ENCODE results near the gene LRRN4CL. TPM values are rescaled to one million over a fixed set of nuclear protein-coding genes. Genes with fewer than 3 reads are reported as not detected.
A peak's percentile ranks its signal among the peaks of the same experiment; 100 is the strongest.

The LRRN4CL gene
- total RNA-seq, 1 donor from 2014 or later = 0.44 TPM

DNA sequence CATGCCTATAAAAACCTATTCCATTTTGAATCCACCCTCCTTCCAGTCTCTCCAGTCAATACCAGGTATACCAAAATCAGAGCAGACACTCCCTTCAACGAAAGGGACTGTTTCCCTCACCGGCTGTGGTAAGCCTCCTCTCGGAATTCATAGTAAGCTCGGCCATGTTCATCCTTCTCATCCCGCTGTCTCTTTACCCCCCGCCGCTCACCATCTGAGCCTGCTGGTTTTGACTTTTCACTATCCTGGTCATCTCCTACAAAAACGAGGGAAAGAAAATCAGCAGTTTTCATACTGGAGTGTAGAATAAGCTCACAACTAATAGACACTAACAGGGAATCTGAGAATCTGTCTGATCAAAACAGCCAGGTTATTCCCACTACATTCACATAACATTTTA is 34.8 kb upstream of the LRRN4CL start:
- Mint-ChIP-seq H3K27ac (ENCODE audit: unreplicated experiment) (peak overlapping the region; percentile 39), H3K36me3 (ENCODE audit: low read depth, unreplicated experiment) (peaks cover 53% of the 10 kb centered on the region), H3K4me1 (ENCODE audit: unreplicated experiment) (peaks cover 31% of the 10 kb centered on the region), H3K4me3 (ENCODE audit: unreplicated experiment) (peak overlapping the region; percentile 24), H3K9me3 (ENCODE audit: unreplicated experiment) (no peaks in the 10 kb centered on the region), H3K27me3 (ENCODE audit: unreplicated experiment) (peaks cover 21% of the 10 kb centered on the region)
- TF ChIP-seq, protein P1, sequence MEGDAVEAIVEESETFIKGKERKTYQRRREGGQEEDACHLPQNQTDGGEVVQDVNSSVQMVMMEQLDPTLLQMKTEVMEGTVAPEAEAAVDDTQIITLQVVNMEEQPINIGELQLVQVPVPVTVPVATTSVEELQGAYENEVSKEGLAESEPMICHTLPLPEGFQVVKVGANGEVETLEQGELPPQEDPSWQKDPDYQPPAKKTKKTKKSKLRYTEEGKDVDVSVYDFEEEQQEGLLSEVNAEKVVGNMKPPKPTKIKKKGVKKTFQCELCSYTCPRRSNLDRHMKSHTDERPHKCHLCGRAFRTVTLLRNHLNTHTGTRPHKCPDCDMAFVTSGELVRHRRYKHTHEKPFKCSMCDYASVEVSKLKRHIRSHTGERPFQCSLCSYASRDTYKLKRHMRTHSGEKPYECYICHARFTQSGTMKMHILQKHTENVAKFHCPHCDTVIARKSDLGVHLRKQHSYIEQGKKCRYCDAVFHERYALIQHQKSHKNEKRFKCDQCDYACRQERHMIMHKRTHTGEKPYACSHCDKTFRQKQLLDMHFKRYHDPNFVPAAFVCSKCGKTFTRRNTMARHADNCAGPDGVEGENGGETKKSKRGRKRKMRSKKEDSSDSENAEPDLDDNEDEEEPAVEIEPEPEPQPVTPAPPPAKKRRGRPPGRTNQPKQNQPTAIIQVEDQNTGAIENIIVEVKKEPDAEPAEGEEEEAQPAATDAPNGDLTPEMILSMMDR (IDR thresholded peaks at IDR 0.05; ENCODE audit: unreplicated experiment) = no peak
- DNase-seq (ENCODE audit: low spot score) = no peak

DNA sequence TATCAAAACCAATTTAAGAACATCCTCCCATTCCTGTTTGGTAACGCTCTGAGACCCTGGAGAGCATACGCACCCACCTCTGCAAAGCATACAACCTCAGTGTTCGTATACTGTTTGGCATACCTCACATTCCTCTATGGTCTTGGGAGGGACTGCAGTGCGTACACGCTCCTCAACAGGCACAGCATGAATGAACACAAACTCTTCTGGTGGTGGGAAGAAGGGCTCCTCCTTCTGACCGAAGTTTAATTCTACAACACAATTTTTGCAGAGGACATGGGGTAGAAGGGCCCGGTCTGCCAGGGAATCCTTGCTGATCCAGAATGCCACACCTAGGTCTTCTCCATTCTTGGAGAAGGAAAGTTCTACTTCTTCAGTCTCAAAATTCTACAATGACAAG is 32.7 kb upstream of the LRRN4CL start:
- H3K9me3 Mint-ChIP-seq (ENCODE audit: unreplicated experiment) = no peaks in the 10 kb centered on the region
- no peak for DNase-seq (ENCODE audit: low spot score)
- peak overlapping the region; percentile 50 for H3K4me3 Mint-ChIP-seq (ENCODE audit: unreplicated experiment)
- TF ChIP-seq, protein P1 (IDR thresholded peaks at IDR 0.05; ENCODE audit: unreplicated experiment) = no peak
- H3K36me3 Mint-ChIP-seq (ENCODE audit: low read depth, unreplicated experiment) = peaks cover 56% of the 10 kb centered on the region
- H3K4me1 Mint-ChIP-seq (ENCODE audit: unreplicated experiment) = peaks cover 24% of the 10 kb centered on the region
- H3K27ac Mint-ChIP-seq (ENCODE audit: unreplicated experiment) = peak overlapping the region; percentile 57
- peaks cover 14% of the 10 kb centered on the region for H3K27me3 Mint-ChIP-seq (ENCODE audit: unreplicated experiment)

DNA sequence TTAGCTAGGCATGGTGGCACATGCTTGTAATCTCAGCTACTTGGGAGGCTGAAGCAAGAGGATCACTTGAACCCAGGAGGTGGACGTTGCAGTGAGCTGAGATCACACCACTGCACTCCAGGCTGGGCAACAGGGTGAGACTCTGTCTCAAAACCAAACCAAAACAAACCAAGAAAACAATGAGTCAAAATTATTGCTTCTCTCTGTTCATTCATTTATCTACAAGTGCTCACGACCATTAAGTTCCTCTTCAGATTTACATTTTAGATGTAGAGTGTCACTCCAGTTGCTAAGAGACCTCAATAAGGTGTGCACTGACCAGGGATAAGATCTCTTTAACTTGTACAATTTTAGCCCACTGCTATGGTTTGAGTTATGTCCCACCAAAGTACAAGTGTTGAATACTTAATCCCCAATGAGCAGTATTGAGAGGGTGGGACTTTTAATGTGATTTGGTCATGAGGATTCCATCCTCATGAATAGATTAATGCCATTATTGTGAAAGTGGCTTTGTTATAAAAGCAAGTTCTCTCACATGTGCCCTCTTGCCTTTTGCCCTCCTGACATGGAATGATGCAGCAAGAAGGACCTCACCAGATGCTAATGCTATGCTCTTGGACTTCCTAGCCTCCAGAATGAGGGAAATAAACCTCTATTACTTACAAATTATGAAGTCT is 30.1 kb upstream of the LRRN4CL start:
- TF ChIP-seq, protein P1 (IDR thresholded peaks at IDR 0.05; ENCODE audit: unreplicated experiment) = no peak
- Mint-ChIP-seq H3K27me3 (ENCODE audit: unreplicated experiment) (peaks cover 6% of the 10 kb centered on the region), H3K27ac (ENCODE audit: unreplicated experiment) (no peak overlapping the region), H3K4me3 (ENCODE audit: unreplicated experiment) (peak overlapping the region; percentile 8), H3K36me3 (ENCODE audit: low read depth, unreplicated experiment) (peaks cover 70% of the 10 kb centered on the region), H3K4me1 (ENCODE audit: unreplicated experiment) (peaks cover 7% of the 10 kb centered on the region), H3K9me3 (ENCODE audit: unreplicated experiment) (no peaks in the 10 kb centered on the region)
- no peak for DNase-seq (ENCODE audit: low spot score)

DNA sequence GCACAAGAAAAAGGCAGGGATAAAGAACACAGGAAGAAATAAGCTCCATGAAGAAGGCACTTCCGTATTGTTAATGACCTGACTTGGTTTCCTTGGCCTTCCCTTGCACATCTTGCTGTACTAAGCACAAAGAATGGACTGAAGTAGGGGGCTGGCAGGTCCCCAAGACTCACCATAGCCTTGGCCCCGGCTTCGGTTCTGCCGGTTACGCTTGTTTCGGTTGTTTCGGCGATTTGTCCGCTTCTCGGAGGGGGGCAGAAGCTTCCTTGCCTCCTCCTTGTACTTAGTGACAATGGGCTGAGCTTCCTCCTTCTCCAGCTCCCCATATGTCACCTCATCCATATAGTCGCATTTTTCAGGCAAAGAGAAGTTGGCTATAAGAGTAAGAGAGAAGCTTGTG is 27.5 kb upstream of the LRRN4CL start:
- peaks cover 65% of the 10 kb centered on the region for H3K36me3 Mint-ChIP-seq (ENCODE audit: low read depth, unreplicated experiment)
- H3K27me3 Mint-ChIP-seq (ENCODE audit: unreplicated experiment) = peaks cover 4% of the 10 kb centered on the region
- no peak for DNase-seq (ENCODE audit: low spot score)
- peak overlapping the region; percentile 15 for H3K4me3 Mint-ChIP-seq (ENCODE audit: unreplicated experiment)
- H3K27ac Mint-ChIP-seq (ENCODE audit: unreplicated experiment) = no peak overlapping the region
- TF ChIP-seq, protein P1 (IDR thresholded peaks at IDR 0.05; ENCODE audit: unreplicated experiment) = no peak
- H3K4me1 Mint-ChIP-seq (ENCODE audit: unreplicated experiment) = no peaks in the 10 kb centered on the region
- no peaks in the 10 kb centered on the region for H3K9me3 Mint-ChIP-seq (ENCODE audit: unreplicated experiment)

DNA sequence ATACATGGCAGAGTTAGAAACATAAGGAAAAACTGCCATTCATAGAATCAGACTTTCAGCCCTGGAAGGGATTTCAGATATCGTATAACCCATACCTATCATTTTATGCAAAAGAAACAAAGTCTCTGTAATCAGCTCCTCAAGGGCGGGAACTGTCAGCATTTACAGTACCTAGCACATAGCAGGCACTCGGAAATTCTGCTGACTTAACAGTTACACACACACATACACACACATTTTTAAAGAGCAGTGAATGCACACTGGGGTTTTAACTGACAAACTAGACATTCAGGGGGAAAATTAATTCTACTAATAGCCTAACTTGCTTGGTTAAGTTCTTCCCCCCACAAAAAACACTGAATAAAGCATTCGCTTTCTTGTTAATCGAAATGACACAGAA is 26.9 kb upstream of the LRRN4CL start:
- Mint-ChIP-seq H3K4me1 (ENCODE audit: unreplicated experiment) (no peaks in the 10 kb centered on the region), H3K9me3 (ENCODE audit: unreplicated experiment) (no peaks in the 10 kb centered on the region), H3K27me3 (ENCODE audit: unreplicated experiment) (peaks cover 4% of the 10 kb centered on the region), H3K36me3 (ENCODE audit: low read depth, unreplicated experiment) (peaks cover 59% of the 10 kb centered on the region), H3K4me3 (ENCODE audit: unreplicated experiment) (no peak overlapping the region), H3K27ac (ENCODE audit: unreplicated experiment) (no peak overlapping the region)
- TF ChIP-seq, protein P1 (IDR thresholded peaks at IDR 0.05; ENCODE audit: unreplicated experiment) = no peak
- no peak for DNase-seq (ENCODE audit: low spot score)
